C1 segment of cervical spinal cord (tissue), 14 donors: Measurements from ENCODE around the gene CCNI.
"Not testable (repeated sequence)": the region's sequence is repeated elsewhere in the genome, so short reads cannot be mapped to it uniquely, and the experiment has no call there.

Experiments used
- DNase-seq, 14 donors: peaks; one replicate each; lab custom pipeline; 2025; lab: John Stamatoyannopoulos, UW

CCNI gene, protein sequence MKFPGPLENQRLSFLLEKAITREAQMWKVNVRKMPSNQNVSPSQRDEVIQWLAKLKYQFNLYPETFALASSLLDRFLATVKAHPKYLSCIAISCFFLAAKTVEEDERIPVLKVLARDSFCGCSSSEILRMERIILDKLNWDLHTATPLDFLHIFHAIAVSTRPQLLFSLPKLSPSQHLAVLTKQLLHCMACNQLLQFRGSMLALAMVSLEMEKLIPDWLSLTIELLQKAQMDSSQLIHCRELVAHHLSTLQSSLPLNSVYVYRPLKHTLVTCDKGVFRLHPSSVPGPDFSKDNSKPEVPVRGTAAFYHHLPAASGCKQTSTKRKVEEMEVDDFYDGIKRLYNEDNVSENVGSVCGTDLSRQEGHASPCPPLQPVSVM

GRCh38 chr4:77075869-77076799 lies at the start of gene CCNI:
Gene CCNI (minus strand): TSS chr4:77075989. CDS start chr4:77066362, 9,627 bp downstream.
- DNase-seq = peak; percentile 87 to 100 (median 98)

DNA sequence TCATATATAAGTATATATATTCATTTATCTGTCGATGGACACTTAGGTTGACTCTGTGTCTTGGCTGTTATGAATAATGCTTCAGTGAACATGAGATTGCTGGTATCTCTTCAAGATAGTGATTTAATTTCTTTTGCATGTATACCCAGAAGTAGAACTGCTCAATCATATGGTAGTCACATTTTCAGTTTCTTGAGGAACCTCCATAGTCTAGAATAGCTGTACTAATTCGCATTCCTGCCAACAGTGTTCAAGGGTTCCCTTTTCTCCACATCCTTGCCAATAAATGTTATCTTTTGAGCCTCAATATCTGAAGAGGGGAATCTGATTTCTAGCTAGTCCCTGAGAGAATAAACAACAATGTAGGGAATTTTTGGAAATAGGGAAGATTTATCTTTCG lies 48.8 kb upstream of the CCNI start:
- no peak for DNase-seq

DNA sequence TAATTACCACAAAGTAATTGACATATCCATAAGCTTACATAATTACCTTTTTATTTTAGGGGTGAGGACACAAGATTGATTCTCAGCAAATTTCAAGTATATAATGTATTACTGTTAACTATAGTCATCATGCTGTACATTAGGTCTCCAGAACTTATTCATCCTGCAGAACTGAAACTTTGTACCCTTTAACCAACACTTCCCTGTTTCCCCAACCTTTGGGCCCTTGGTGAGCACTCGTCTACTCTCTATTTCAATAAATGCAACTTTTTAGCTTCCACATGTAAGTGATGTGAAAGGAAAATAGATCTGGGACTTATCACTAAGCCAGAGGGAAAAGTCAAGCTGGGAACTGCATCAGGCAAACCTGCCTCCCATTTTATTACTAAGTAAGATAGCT lies 47.6 kb upstream of the CCNI start:
- no peak for DNase-seq

DNA sequence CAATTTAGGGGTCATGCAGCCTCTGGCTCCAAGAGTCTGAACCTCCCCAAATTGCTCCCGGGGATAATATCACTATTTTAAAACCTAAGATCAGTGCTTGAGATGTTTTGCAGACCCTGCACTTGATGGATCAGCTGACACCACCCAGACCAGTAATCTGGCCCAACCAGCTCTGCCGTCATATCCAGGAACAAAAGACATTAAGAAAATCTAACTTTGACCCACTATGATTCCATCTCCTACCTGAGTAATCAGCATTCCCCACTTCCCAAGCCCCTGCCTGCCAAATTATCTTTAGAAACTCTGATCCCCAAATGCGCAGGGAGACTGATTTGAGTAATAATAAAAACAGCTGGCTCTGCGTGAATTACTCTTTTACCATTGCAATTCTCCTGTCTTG lies 46.9 kb upstream of the CCNI start:
- DNase-seq = no peak

DNA sequence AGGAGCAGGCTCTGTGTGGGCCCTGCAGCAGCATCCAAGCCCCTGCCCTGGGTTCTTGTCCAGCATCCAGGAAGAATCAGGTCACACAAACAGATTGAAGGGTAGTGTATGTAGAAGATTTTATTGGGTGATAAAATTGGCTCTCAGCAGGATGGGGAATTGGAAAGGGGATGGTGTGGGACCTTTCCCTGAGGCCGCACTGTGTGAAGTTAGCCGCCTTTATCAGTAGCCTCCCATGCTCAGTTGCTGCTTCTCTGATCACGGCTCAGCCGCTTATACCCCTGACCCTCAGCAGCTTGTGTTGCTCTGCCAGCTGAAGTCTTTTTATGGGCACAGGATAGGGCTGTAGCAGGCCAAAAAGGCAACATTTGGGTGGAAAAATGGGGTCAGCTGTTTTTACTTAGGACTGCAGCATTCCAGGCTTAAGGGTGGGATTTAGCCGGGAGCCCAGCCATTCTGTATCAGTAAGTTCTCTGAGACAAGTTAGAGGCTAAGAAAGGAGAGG lies 46.0 kb upstream of the CCNI start:
- DNase-seq = no peak

DNA sequence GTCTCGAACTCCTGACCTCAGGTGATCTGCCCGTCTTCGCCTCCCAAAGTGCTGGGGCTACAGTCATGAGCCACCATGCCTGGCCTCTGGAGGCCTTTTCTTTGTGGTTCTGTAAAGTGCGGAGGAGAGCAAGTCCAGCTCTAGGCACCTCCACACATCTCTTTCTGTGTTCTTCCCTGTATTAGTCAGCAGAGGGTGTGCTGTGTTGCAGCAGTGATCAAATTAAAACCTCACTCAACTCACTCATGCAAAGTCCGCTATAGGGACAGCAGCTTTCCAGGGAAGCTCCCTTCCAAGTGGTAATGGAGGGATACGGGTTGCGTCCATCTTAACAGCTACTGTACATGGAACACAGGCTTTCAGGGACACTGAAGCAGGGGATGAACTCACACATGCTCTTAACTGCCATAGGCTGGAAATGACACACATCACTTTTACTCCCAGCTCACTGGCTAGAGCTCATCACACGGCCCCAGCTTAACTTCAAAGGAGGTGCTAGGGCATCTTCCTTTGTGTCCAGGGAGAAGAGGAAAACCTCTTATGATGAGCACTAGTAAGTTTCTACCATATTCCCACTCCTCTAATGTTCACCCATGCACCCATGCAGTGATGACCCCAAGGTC lies 45.2 kb upstream of the CCNI start:
- peak in 1 of 14 donors; percentile 44 for DNase-seq

- no peak for DNase-seq
These were observed 41.9 kb upstream of the CCNI start for GRCh38 chr4:77117721-77118120.

GRCh38 chr4:77113069-77113468 lies 37.3 kb upstream of the CCNI start:
- DNase-seq = no peak

GRCh38 chr4:77110730-77111129 lies 34.9 kb upstream of the CCNI start:
- DNase-seq = no peak

DNA sequence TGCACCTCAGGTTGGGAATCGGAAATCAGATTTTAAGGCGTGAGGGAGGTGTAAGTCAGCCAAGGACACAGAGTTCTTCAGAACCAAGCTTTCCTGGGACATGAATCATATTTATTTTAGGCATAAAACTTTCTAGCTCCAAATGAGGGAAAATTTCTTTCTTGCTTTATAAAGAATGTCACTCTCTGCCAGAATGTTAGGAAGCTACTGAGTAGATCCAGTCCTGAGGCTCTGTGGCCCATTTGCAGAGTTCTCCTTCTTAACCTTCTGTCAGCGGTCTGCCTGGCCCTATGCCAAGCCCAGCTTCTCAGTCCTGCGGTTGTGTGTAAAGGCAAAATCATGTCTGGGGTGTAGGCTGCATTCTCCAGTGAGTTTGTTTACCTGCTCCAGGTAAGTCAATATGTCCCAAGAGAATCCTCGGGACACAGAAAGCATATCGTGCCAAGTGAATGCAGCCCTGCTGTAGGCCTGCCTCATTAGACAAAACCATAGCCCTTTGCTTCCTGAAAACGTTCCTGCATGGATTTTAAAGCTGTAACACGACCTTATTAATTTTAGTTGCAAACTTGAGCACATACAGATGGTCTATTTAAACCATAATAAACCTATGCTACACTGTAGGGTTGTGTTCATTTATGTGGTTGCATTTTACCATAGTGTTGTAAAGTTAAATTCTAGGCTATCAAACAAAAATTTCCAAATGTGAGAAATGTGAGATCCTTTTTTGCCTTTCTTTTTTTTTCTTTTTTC lies 29.2 kb upstream of the CCNI start:
- peak in 2 of 14 donors; percentile 5 to 50 for DNase-seq

GRCh38 chr4:77104388-77104787 lies 28.6 kb upstream of the CCNI start:
- no peak for DNase-seq

DNA sequence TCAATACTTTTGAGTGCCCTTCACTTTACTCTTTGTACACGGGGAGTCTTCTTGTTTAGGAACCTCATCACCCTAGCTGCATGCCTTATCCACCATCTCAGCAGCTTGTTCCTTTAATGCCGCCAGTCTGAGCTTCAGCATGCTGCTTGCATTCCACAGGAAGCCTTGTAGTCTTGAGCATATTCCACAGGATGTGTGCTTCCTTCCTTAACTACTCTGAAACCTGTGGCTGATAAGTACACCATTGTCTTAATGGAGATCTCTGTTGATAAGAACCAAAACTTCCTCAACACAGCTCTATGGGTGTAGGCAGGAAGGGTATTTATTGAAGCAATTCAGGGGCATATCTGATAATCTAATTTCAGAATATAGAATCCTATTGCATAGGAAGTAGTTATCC lies 24.4 kb upstream of the CCNI start:
- no peak for DNase-seq

DNA sequence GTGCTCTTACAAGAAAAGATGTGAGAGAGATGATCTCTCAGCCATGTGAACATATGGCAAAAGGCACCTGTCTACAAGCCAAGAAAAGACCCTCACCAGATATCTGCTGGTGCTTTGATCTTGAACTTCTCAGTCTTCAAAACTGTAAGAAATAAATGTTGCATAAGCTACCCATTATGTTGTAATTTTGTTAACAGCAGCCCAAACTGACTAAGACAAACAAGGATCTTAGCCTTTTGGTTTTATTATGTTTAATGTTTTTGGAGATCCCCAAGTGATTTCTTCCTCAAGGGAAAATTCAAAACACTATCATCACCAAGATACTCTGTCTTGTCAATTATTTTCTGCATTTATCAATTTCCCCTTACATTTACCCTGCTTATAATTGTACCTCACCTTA lies 21.8 kb upstream of the CCNI start:
- DNase-seq = no peak

DNA sequence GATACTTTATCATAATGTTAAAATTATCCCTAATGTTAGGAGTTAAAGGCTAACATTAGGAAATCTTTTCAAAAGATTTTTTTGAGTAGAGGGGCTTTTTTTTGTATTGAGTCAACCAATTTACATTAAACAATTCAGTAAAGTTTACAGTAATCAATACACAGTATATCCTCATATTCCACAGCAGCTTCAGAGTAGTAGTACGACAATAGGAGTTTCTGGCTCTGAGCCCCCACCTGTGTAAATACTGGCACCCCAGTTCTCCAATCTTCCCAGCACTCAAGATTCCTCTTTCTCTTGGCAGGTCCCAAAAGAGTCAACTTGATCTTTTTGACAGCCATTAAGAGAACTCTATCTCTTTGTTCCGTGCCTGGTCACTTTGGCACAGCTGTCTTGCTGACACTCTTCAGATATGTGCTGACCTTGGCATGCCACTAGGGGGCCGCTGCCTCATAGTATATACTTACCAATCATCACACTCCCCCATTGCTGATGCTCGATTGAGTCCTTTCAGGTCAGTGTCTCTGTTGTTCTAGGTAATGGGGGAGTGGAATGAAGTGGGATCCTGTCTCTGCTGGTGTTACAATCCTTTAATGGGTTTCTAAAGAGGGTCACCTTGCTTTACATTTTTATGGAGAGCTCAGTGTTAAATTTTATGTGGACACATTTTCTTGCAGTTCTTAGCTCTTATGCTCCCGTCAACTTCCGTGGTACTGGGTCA lies 19.5 kb upstream of the CCNI start:
- peak in 13 of 14 donors; percentile 1 to 67 (median 34) for DNase-seq

DNA sequence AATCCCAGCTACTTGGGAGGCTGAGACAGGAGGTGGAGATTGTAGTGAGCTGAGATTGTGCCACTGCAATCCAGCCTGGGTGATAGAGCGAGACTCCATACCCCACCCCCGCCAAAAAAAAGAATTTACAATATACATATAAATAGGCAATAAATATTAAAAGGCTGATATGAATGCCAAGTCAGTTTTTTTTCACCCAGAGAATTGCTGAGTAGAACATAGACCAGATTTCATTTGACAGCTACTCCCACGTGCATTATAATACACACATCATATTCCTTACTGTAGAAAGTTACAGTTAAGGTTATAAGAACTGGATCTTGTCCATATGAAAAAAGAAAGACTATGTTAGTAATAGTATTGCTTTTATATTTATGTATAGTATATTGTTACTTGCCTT lies 18.7 kb upstream of the CCNI start:
- no peak for DNase-seq

DNA sequence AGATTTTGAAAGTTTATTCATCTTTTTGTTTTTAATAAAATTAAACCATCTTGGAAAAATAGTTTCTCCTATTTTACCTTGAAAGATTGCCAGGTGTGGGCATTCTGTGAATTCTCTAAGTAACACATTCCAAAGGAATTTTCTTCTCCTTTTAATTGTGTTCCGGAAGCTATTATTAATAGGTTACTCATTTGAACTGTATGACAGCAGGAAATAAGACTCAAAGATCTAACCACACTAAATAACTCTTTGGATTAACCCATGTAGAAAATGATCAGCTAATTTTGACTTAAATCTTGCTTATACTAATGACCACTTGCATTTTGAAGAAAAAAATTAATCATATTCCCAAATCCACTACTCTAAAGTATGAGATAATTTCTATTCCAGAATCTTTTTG lies 17.6 kb upstream of the CCNI start:
- DNase-seq = no peak

DNA sequence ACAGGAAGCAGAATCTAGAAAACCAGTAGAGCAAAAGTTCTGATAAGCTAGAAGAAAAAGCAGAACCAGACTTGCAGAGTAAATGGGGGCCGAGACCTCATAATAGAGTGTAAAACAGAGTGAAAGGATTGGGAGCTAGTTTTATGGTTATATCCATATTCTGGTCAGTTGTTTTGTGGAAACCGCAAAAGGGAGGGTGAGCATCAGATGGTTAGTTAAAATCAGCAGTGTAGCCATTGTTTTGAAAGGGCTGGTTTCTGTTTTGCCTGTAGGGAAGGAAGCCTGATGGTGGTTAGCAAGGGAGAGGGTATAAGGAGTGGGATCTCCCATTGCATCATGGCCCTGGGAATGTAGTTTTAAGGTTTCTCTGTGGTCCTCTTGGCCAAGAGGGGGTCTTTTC lies 17.2 kb upstream of the CCNI start:
- DNase-seq = no peak

DNA sequence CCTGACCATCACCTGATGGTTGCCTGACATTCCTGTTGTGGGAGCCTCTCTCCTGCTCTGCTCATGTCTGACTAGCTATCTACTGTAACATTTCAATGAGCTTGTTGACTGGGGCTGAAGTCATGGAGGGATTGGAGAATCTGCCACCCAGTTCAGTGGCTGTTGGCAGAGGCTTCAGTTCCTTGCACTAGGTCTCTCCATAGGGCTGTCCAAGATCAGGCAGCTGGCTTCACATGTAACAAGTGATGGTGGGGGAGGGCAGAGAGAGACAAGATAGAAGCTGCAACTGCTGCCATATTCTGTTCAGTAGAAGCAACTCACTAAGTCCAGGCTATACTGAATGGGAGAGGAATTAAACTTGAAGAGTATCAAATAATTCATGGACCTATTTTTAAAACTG lies 14.1 kb upstream of the CCNI start:
- DNase-seq = no peak

DNA sequence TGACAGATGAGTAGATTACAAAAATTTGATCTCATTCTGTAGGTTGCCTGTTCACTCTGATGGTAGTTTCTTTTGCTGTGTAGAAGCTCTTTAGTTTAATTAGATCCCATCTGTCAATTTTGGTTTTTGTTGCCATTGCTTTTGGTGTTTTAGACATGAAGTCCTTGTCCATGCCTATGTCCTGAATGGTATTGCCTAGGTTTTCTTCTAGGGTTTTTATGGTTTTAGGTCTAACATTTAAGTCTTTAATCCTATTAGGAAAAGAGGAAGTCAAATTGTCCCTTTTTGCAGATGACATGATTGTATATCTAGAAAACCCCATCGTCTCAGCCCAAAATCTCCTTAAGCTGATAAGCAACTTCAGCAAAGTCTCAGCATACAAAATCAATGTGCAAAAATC lies 11.2 kb upstream of the CCNI start:
- DNase-seq = not testable (repeated sequence)

DNA sequence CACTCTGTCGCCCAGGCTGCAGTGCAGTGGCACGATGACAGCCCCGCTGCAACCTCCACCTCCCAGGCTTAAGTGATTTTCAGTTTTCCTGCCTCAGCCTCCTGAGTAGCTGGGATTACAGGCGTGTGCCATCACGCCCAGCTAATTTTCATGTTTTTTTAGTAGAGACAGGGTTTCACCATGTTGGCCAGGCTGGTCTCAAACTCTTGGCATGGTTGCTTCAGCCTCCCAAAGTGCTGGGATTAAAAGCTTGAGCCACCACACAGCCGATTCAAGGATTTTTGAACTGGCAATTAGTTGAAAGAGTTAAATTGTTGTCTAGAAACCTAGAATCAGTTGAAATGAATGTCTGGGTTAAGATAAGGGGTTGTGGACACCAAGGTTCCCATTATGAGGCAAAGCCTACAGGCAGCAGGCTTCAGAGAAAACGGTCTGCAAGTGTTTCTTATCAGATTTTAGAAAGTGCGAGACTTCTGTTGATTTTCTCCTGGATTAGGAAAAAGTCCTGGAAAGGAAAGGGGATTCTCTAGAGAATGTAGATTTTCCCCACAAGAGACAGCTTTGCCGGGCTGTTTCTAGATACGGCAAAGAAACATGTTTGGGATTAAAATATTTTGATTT lies 8.3 kb upstream of the CCNI start:
- no peak for DNase-seq
